K562 (cell line): ENCODE data around the gene XPOT. TPM values are rescaled to one million over a fixed set of nuclear protein-coding genes. Genes with fewer than 3 reads are reported as not detected.

Experiments used
- CREB5 ChIP-seq: fragments of 250-450 bp; sonication (Bioruptor Pico); IDR thresholded peaks from 2 replicates; pipeline ENCODE4 v1.5.0; 2020; ENCODE audit warnings: mild to moderate bottlenecking
- HDAC2 ChIP-seq: fragments of 450-650 bp; IDR thresholded peaks from 2 replicates; pipeline ENCODE4 v1.6.1; 2016; ENCODE audit warnings: mild to moderate bottlenecking
- HNRNPLL ChIP-seq: fragments of 200-400 bp; formaldehyde crosslinking; IDR thresholded peaks from 2 replicates; pipeline ENCODE4 v1.6.1; 2017; ENCODE audit warnings: low read length, low read depth, mild to moderate bottlenecking; ENCODE audit not compliant: poor library complexity, severe bottlenecking
- IRF1 ChIP-seq: sonication (generic); formaldehyde crosslinking; IDR thresholded peaks from 2 replicates; pipeline ENCODE4 v1.8.0; 2022; ENCODE audit warnings: missing genetic modification reagents, mild to moderate bottlenecking, borderline replicate concordance
- JUNB ChIP-seq: fragments of 450-650 bp; formaldehyde crosslinking; conservative IDR thresholded peaks from 2 replicates; pipeline ENCODE4 v1.4.0; 2020; ENCODE audit warnings: mild to moderate bottlenecking
- MTA2 ChIP-seq: fragments of 450-650 bp; IDR thresholded peaks from 2 replicates; pipeline ENCODE4 v1.6.1; 2016; ENCODE audit warnings: low read depth
- NELFE ChIP-seq: IDR thresholded peaks from 2 replicates; pipeline ENCODE4 v1.6.1; 2011; ENCODE audit warnings: mild to moderate bottlenecking; ENCODE audit not compliant: insufficient read depth, insufficient read length
- POLR2H ChIP-seq: IDR thresholded peaks from 2 replicates; pipeline ENCODE4 v1.6.1; 2016; ENCODE audit warnings: missing genetic modification characterization, low read depth, mild to moderate bottlenecking, control low read depth, missing compliant biosample characterization, moderate library complexity
- RERE ChIP-seq: sonication (generic); formaldehyde crosslinking; IDR thresholded peaks from 2 replicates; pipeline ENCODE4 v1.8.0; 2023; ENCODE audit warnings: missing genetic modification reagents, mild to moderate bottlenecking, borderline replicate concordance
- RUNX1 ChIP-seq: sonication (generic); IDR thresholded peaks from 2 replicates; pipeline ENCODE4 v1.6.1; 2016; ENCODE audit warnings: antibody characterized with exemption, low read depth
- SP2 ChIP-seq: IDR thresholded peaks from 2 replicates; pipeline ENCODE4 v1.6.1; 2011; ENCODE audit warnings: mild to moderate bottlenecking, low read depth, low read length, moderate library complexity; ENCODE audit not compliant: poor library complexity, severe bottlenecking; ENCODE audit errors: extremely low read depth
- TGIF2 ChIP-seq: sonication (generic); formaldehyde crosslinking; IDR thresholded peaks from 2 replicates; pipeline ENCODE4 v1.8.1; 2022; ENCODE audit warnings: mild to moderate bottlenecking, missing genetic modification reagents, moderate library complexity
- ZBTB43 ChIP-seq: sonication (generic); formaldehyde crosslinking; IDR thresholded peaks from 2 replicates; pipeline ENCODE4 v1.8.0; 2023; ENCODE audit warnings: mild to moderate bottlenecking, missing genetic modification reagents
- ZNF316 ChIP-seq: fragments of 450-650 bp; IDR thresholded peaks from 2 replicates; pipeline ENCODE4 v1.6.1; 2016
- ZNF695 ChIP-seq: fragments of 450-650 bp; formaldehyde crosslinking; IDR thresholded peaks from 2 replicates; pipeline ENCODE4 v1.4.0; 2020; ENCODE audit warnings: mild to moderate bottlenecking, moderate library complexity
- ZNF79 ChIP-seq: fragments of 250-450 bp; sonication (Bioruptor Pico); IDR thresholded peaks from 2 replicates; pipeline ENCODE4 v1.4.0; 2020; ENCODE audit warnings: low read depth, mild to moderate bottlenecking, moderate library complexity
- polyA plus RNA-seq, 8 experiments: library from polyadenylated mRNA; depleted of rRNA in 4 of 8; stranded (reverse) in 5 of 8; unstranded in 3 of 8; fragments of >200 nt; fragmentation: Nextera tagmentation in 2 of 8; fragmentation: Illumina TruSeq in 1 of 8; extraction: Ambion mirVana in 2 of 8; extraction: Trizol in 1 of 8; gene quantifications; 2 replicates each; pipeline versions ENCODE4 v1.2.1 to v1.2.3, GENCODE V29; 2011 to 2014; ENCODE audit warnings: inconsistent platforms in 1 of 8, missing spikeins in 1 of 8
- total RNA-seq, 7 experiments: library from RNA; depleted of rRNA in 6 of 7; stranded (reverse); fragments of >200 nt in 6 of 7; fragmentation: Illumina TruSeq in 2 of 7; extraction: Trizol in 2 of 7; gene quantifications; 2 replicates each; pipeline versions ENCODE4 v1.2.1 to v1.2.3, GENCODE V29; 2011 to 2021; ENCODE audit warnings: low replicate concordance in 1 of 7
- TF ChIP-seq, protein P1 (sequence below), 2 experiments: fragments of 450-650 bp in 1 of 2; sonication (generic) in 1 of 2; formaldehyde crosslinking in 1 of 2; IDR thresholded peaks in 1 of 2; conservative IDR thresholded peaks in 1 of 2; 2 replicates each; pipeline versions ENCODE4 v1.6.1 to v1.8.1; 2016 to 2023; ENCODE audit warnings: mild to moderate bottlenecking in 2 of 2, moderate library complexity in 2 of 2, inconsistent platforms in 1 of 2, missing genetic modification reagents in 1 of 2

Gene XPOT
- total and polyA plus RNA-seq, 9 of the 15 experiments (the other 6 are each of a cell fraction or from before 2014, with no cell fraction given), result 26.2 to 192 (median 102) TPM

DNA sequence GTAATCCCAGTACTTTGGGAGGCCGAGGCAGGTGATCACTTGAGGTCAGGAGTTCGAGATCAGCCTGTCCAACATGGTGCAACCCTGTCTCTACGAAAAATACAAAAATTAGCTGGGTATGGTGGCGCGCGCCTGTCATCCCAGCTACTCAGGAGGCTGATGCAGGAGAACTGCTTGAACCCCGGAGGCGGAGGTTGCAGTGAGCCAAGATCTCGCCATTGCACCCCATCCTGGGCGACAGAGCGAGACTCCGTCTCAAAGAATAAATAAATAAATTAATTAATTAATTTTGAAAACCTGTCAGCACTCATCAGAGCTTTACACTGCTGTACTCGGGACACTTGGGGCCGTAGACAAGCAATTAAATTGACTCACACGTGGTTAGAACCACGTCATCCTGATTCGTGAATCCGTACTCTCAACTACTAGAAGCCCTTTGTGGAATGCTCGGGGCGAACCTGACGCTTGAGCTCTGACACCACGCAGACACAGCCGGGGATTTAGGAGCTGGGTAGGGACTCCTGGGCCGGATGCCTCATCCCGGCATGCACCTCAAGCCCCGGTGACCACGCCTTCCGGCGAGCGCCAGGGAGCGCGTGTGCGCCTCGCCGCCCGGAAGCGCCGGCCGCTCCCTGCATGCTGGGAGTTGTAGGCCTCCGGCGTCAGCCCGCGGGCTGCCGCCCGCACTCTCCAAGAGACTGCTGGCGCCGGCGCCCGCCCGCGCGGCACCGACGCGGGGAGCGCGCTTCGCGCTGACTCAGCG is at the start of gene XPOT (continued):
- TF ChIP-seq RERE (CRISPR knock-in tag), result no peak
- no peak for TF ChIP-seq ZNF79 (CRISPR knock-in tag)
- TF ChIP-seq ZBTB43 (CRISPR knock-in tag), result no peak
- no peak for TF ChIP-seq MTA2
- 0 out of 2 replicates have a peak, but pooled peaks have one; percentile 26 for TF ChIP-seq TGIF2 (CRISPR knock-in tag)
- 0 out of 2 replicates have a peak, but pooled peaks have one; percentile 27 for TF ChIP-seq JUNB (CRISPR knock-in tag)
- no peak for TF ChIP-seq ZNF316
- TF ChIP-seq HDAC2, result no peak
- no peak for TF ChIP-seq CREB5 (CRISPR knock-in tag)
- no peak for TF ChIP-seq RUNX1
- no peak for TF ChIP-seq HNRNPLL
- TF ChIP-seq, protein P1, sequence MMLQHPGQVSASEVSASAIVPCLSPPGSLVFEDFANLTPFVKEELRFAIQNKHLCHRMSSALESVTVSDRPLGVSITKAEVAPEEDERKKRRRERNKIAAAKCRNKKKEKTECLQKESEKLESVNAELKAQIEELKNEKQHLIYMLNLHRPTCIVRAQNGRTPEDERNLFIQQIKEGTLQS (IDR thresholded peaks at IDR 0.05), result peak; percentile 50
- TF ChIP-seq, protein P1 (CRISPR knock-in tag; conservative IDR thresholded peaks at IDR 0.05), result no peak; the same call in 1 of the 2 replicates
- peak; percentile 80 for TF ChIP-seq POLR2H (tag)
- TF ChIP-seq NELFE, result no peak
- no peak for TF ChIP-seq ZNF695 (CRISPR knock-in tag)
- TF ChIP-seq SP2, result peak; percentile 11
- TF ChIP-seq IRF1, result no peak
